MM.1S (cell line): Measurements from ENCODE around the gene NCKAP5.

Experiments
- EZH2 ChIP-seq: fragments of 300-600 bp; sonication (generic); optimal IDR thresholded peaks from 2 replicates; pipeline ENCODE3; 2017; ENCODE audit warnings: low read depth, mild to moderate bottlenecking, antibody characterized with exemption, low read length, mixed read lengths
- TF ChIP-seq, protein P1 (sequence below): fragments of 300-600 bp; sonication (generic); IDR thresholded peaks from 2 replicates; pipeline ENCODE4 v1.5.1; 2016; ENCODE audit warnings: antibody characterized with exemption, low read length, mixed read lengths

DNA sequence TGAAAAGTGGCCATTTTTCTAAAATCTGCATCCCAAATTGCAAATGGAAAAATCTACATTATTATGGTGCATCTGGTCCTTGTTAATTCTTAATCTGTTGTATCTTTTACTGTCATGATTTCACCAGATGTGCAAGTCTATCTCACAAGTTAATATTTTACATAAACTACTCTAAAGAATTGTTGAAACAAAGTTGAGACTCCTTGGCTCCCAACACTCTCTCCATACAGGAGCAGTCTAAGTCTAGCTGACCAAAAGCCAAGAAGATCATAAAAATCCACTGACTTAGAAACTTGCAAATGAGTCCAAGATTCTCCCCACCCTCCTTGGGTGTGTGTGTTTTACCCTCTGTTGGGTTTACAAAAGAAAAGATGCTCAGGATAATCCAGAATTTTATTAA lies 85.1 kb downstream of the NCKAP5 start:
- TF ChIP-seq, protein P1, sequence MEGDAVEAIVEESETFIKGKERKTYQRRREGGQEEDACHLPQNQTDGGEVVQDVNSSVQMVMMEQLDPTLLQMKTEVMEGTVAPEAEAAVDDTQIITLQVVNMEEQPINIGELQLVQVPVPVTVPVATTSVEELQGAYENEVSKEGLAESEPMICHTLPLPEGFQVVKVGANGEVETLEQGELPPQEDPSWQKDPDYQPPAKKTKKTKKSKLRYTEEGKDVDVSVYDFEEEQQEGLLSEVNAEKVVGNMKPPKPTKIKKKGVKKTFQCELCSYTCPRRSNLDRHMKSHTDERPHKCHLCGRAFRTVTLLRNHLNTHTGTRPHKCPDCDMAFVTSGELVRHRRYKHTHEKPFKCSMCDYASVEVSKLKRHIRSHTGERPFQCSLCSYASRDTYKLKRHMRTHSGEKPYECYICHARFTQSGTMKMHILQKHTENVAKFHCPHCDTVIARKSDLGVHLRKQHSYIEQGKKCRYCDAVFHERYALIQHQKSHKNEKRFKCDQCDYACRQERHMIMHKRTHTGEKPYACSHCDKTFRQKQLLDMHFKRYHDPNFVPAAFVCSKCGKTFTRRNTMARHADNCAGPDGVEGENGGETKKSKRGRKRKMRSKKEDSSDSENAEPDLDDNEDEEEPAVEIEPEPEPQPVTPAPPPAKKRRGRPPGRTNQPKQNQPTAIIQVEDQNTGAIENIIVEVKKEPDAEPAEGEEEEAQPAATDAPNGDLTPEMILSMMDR: no peak
- TF ChIP-seq EZH2: no peak
